Measurements from ENCODE around the gene DLG1.

DNA sequence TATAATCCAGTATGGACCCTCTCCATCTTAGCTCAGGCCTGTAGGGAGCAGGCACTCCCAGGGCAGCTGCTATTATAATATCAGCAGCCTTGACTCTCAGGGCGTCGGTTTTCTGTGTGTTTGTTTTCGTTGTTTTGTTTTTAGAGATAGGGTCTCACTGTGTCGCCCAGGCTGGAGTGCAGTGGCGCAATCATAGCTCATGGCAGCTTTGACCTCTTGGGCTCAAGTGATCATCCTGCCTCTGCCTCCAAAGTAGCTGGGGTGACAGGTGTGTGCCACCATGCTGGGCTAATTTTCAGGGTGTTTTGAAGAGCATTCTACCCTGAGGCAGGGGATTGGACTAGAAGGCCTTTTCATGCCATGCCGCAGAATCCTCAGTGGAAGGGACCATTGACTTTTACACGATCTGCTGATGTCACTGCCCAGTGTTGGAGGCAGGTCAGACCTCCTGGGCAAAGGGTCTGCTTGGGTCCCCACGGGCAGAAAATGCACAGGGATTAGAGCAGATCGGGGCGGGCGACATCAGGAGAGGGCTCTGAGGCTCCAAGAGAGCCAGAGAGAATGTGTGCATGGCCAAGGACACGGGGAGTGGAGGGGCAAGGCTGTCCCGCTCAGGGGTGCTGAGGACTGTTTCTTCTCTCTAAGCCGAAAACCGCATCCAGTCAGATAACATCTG is 276.5 kb downstream of the DLG1 start:
- no peak for TF ChIP-seq MXI1 (conservative IDR thresholded peaks at IDR 0.05; ENCODE audit: poor library complexity, severe bottlenecking)
- TF ChIP-seq, protein P1, sequence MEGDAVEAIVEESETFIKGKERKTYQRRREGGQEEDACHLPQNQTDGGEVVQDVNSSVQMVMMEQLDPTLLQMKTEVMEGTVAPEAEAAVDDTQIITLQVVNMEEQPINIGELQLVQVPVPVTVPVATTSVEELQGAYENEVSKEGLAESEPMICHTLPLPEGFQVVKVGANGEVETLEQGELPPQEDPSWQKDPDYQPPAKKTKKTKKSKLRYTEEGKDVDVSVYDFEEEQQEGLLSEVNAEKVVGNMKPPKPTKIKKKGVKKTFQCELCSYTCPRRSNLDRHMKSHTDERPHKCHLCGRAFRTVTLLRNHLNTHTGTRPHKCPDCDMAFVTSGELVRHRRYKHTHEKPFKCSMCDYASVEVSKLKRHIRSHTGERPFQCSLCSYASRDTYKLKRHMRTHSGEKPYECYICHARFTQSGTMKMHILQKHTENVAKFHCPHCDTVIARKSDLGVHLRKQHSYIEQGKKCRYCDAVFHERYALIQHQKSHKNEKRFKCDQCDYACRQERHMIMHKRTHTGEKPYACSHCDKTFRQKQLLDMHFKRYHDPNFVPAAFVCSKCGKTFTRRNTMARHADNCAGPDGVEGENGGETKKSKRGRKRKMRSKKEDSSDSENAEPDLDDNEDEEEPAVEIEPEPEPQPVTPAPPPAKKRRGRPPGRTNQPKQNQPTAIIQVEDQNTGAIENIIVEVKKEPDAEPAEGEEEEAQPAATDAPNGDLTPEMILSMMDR (IDR thresholded peaks at IDR 0.05; ENCODE audit: poor library complexity, severe bottlenecking) = no peak

Data from neural cell (in vitro differentiated cells).